HG02840 (cell line): ENCODE results near the gene TMEM198.

Source experiments
- ATAC-seq: cut with Tn5 transposase; IDR thresholded peaks from one replicate; pipeline ENCODE4 v1.9.1; 2021; ENCODE audit warnings: mild to moderate bottlenecking, moderate library complexity, moderate number of reproducible peaks; ENCODE audit not compliant: unreplicated experiment, low FRiP score

The TMEM198 gene

GRCh38 chr2:219543596-219544358 lies at the start of gene TMEM198, which contains the start of gene CHPF:
Gene TMEM198 (plus strand): TSS chr2:219544028. CDS start chr2:219544728, 700 bp downstream.
Gene CHPF (minus strand): TSS chr2:219543809. CDS start chr2:219543538, 271 bp downstream.
- ATAC-seq = peak; percentile 77

- no peak for ATAC-seq
Observed at GRCh38 chr2:219494952-219495530, 48.8 kb upstream of the TMEM198 start.

- no peak for ATAC-seq
Observed at GRCh38 chr2:219495531-219496122, 48.2 kb upstream of the TMEM198 start.

- ATAC-seq = no peak
Observed at GRCh38 chr2:219496247-219496824, 47.5 kb upstream of the TMEM198 start.

- no peak for ATAC-seq
Observed at GRCh38 chr2:219496825-219497494, 46.9 kb upstream of the TMEM198 start.

- peak; percentile 19 for ATAC-seq
Observed at GRCh38 chr2:219497495-219498279, 46.1 kb upstream of the TMEM198 start.

GRCh38 chr2:219498280-219499057 lies 45.4 kb upstream of the TMEM198 start, which contains the start of gene GMPPA:
Gene GMPPA (plus strand): TSS chr2:219498891. CDS start chr2:219499976, 1,085 bp downstream.
- peak; percentile 95 for ATAC-seq

- ATAC-seq = no peak
Observed at GRCh38 chr2:219499058-219499307, 44.8 kb upstream of the TMEM198 start.

GRCh38 chr2:219499555-219499954 lies 44.3 kb upstream of the TMEM198 start:
- no peak for ATAC-seq

GRCh38 chr2:219500135-219500534 lies 43.7 kb upstream of the TMEM198 start:
- no peak for ATAC-seq

GRCh38 chr2:219501849-219502248 lies 42.0 kb upstream of the TMEM198 start:
- no peak for ATAC-seq

- ATAC-seq = no peak
Observed at GRCh38 chr2:219502618-219503017, 41.2 kb upstream of the TMEM198 start.

- no peak for ATAC-seq
Observed at GRCh38 chr2:219505585-219505984, 38.2 kb upstream of the TMEM198 start.

- ATAC-seq = no peak
Observed at GRCh38 chr2:219506153-219506801, 37.6 kb upstream of the TMEM198 start.

GRCh38 chr2:219506802-219507526 lies 36.9 kb upstream of the TMEM198 start:
- no peak for ATAC-seq

GRCh38 chr2:219507581-219508443 lies 36.0 kb upstream of the TMEM198 start:
- no peak for ATAC-seq

- no peak for ATAC-seq
Observed at GRCh38 chr2:219508444-219508734, 35.4 kb upstream of the TMEM198 start.
